Adrenal gland (tissue), 12 donors: Measurements from ENCODE around the gene GGTA1. TPM values are rescaled to one million over a fixed set of nuclear protein-coding genes. Genes with fewer than 3 reads are reported as not detected.
"Not testable (repeated sequence)": the region's sequence is repeated elsewhere in the genome, so short reads cannot be mapped to it uniquely, and the experiment has no call there.

Source experiments
- DNase-seq, 7 donors: peaks; one replicate each; pipeline ENCODE4 v3.0.0-alpha.2; 2019 to 2020
- H3K27ac ChIP-seq, 5 donors: fragments of 200-600 bp; sonication (generic) in 4 of 5; 1 replicate in 3 of 5; 2 replicates in 2 of 5; pipeline versions ENCODE4 v1.5.1 to v1.8.0; 2016 to 2020; ENCODE audit warnings: mild to moderate bottlenecking in 1 of 5
- H3K27me3 ChIP-seq: fragments of 200-600 bp; 2 replicates; pipeline ENCODE4 v1.8.0; 2021
- H3K36me3 ChIP-seq, 2 donors: fragments of 200-600 bp; replicated peaks in 1 of 2; 1 replicate in 1 of 2; 2 replicates in 1 of 2; pipeline versions ENCODE4 v1.5.1 to v1.8.0; 2018 to 2022
- H3K4me1 ChIP-seq, 2 donors: fragments of 200-600 bp; replicated peaks in 1 of 2; 1 replicate in 1 of 2; 2 replicates in 1 of 2; pipeline versions ENCODE4 v1.5.1 to v1.8.0; 2018 to 2021
- H3K4me3 ChIP-seq, 4 donors: fragments of 200-600 bp; sonication (generic) in 3 of 4; one replicate each; pipeline ENCODE4 v1.5.1; 2016 to 2018
- H3K9me3 ChIP-seq, 3 donors: fragments of 200-600 bp; sonication (generic) in 1 of 3; replicated peaks in 1 of 3; 1 replicate in 2 of 3; 2 replicates in 1 of 3; pipeline versions ENCODE4 v1.5.1 to v1.8.0; 2016 to 2021
- CTCF ChIP-seq, 6 experiments: fragments of 450-650 bp in 4 of 6; fragments of 200-600 bp in 2 of 6; sonication (generic) in 1 of 6; IDR thresholded peaks; 1 replicate in 5 of 6; 2 replicates in 1 of 6; pipeline versions ENCODE4 v1.5.1 to v1.8.0; 2016 to 2021; ENCODE audit warnings: antibody characterized with exemption in 6 of 6, mild to moderate bottlenecking in 2 of 6, moderate library complexity in 1 of 6
- POLR2A ChIP-seq, 2 donors: fragments of 450-650 bp; IDR thresholded peaks; one replicate each; pipeline ENCODE4 v1.6.1; 2017; ENCODE audit warnings: antibody characterized with exemption in 2 of 2, mild to moderate bottlenecking in 2 of 2, moderate library complexity in 1 of 2
- WGBS, 4 donors: extraction: QIAGEN DNeasy Blood & Tissue Kit in 2 of 4; methylation state at CpG; one replicate each; pipeline versions ENCODE4 v1.1.5 to v1.1.7; 2013 to 2017; 5-methylcytosine and 5-hydroxymethylcytosine counted together
- intact Hi-C, 2 donors: fragments of 100-400 bp; cut with DNase I; formaldehyde crosslinking; loops; one replicate each; pipeline versions ENCODE4 v1.14.1 to v1.15.0; 2022 to 2023
- polyA plus RNA-seq, 3 donors: library from polyadenylated mRNA; stranded (reverse); fragments of 200-250 nt in 2 of 3; fragments of 350-450 nt in 1 of 3; fragmentation: Illumina TruSeq in 1 of 3; extraction: RNeasy Lipid Tissue Mini Kit (QIAGEN cat#74804) in 1 of 3; gene quantifications; one replicate each; pipeline ENCODE4 v1.2.3, GENCODE V29; 2013 to 2014
- total RNA-seq, 9 donors: library from RNA; depleted of rRNA in 4 of 9; stranded (reverse); fragments of >200 nt in 4 of 9; fragments of 120-200 nt in 1 of 9; fragmentation: NEBNext Ultra II Directional in 1 of 9; extraction: Animal tissue kit (Norgen Biotek cat#: 25700) in 1 of 9; gene quantifications; one replicate each; pipeline versions ENCODE4 v1.1.0 to v1.2.4, GENCODE V29; 2013 to 2023
- donor health status: healthy with polysubstance abuse.
- donor health status: Bipolar disorder and iron deficiency.
- donor health status: DM: yes; HTN: yes; CAD: no.
- donor health status: DM: no; HTN: no; CAD: no.
- donor health status: DM: no; HTN: no; CAD: no.
- donor health status: DM: yes; HTN: yes; CAD: no.

Gene GGTA1
- total and polyA plus RNA-seq, 12 donors, result 1.5 to 34.1 (median 8.7) TPM

DNA sequence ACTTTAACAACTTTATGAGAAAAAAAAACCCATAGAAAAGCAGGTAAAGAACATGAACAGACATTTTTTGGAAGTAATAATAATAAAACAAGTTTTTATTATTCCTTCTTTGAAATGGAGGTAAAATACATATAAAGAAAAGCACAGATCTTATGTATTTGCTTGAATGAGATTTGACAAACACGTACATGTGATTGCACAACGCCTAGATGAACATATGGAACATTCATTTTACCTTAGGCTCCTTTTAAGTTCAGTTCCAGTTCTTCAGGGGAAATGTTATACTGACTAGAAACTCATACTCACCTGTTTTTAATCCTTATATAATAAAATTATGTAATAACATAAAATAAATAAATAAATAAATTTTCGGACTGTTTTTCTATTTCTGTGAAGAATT, 61.8 kb downstream of the GGTA1 start:
- H3K9me3 ChIP-seq, result no peaks in the 10 kb centered on the region
- intact Hi-C loops, result no loop called here
- H3K36me3 ChIP-seq, result no peaks in the 10 kb centered on the region
- peaks cover 0 to 7% of the 10 kb centered on the region in 2 donors for H3K4me1 ChIP-seq
- H3K4me3 ChIP-seq, result no peak overlapping the region
- no peak for DNase-seq
- H3K27ac ChIP-seq, result no peak overlapping the region
- TF ChIP-seq POLR2A (IDR thresholded peaks at IDR 0.05) (no peak), CTCF (IDR thresholded peaks at IDR 0.05) (no peak)
- 76 to 96% (median 93%) methylated on average over 3 of the region's 3 CpGs for WGBS, 4 donors
- no peaks in the 10 kb centered on the region for H3K27me3 ChIP-seq

DNA sequence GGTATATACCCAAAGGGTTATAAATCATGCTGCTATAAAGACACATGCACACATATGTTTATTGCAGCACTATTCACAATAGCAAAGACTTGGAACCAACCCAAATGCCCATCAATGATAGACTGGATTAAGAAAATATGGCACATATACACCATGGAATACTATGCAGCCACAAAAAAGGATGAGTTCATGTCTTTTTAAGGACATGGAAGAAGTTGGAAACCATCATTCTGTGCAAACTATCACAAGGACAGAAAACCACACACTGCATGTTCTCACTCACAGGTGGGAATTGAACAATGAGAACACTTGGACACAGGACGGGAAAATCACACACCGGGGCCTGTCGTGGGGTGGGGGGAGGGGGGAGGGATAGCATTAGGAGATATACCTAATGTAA, 62.6 kb downstream of the GGTA1 start:
- H3K4me1 ChIP-seq, H3K27me3 ChIP-seq, H3K27ac ChIP-seq, intact Hi-C loops, DNase-seq, H3K36me3 ChIP-seq, H3K4me3 ChIP-seq, H3K9me3 ChIP-seq: not testable (repeated sequence)
- 80 to 94% (median 88%) methylated on average over 3 of the region's 3 CpGs for whole genome bisulfite sequencing, 4 donors

DNA sequence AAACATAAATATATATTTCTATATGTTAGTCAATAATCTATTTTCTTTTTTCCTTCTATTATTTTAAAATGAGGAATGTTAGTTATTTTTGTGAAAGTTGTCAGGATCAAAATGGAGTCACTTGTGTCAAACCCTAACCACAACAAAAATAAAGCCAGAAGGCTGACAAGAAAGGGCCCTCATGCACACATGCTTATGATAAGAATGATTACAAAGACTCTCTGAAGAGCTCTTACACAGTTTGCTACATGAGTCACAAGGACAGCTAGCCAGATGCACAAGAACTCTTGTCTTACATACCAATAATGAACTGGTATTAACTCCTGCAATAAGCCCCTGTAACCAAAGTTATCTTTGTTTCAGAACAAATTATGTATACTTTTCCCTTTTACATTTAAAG, 64.7 kb downstream of the GGTA1 start:
- intact Hi-C loops, result no loop called here
- peak in 3 of 7 donors; percentile 13 to 28 (median 23) for DNase-seq
- Histone ChIP-seq H3K27me3 (no peaks in the 10 kb centered on the region), H3K4me3 (no peak overlapping the region), H3K27ac (no peak overlapping the region), H3K4me1 (peaks cover 0 to 7% of the 10 kb centered on the region in 2 donors), H3K36me3 (no peaks in the 10 kb centered on the region), H3K9me3 (no peaks in the 10 kb centered on the region)
- TF ChIP-seq CTCF (IDR thresholded peaks at IDR 0.05), result no peak
- no peak for TF ChIP-seq POLR2A (IDR thresholded peaks at IDR 0.05)

DNA sequence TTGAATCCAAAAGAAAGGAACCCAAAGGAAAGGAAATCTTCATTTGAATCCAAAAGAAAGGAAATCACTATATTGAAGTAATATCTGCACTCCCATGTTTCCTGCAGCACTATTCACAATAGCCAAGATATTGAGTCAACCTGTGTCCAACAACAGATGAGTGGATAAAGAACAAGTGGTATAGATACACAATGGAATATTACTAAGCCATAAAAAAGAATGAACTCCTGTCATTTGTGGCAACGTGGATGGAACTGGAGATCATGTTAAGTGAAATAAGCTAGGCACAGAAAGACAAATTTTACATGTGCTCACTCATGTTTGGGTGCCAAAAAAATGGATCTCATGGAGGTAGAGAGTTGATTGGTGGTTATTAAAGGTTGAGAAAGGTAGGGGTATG, 71.7 kb downstream of the GGTA1 start:
- no peak overlapping the region for H3K4me3 ChIP-seq
- 72 to 82% (median 77%) methylated on average over 1 of the region's 1 CpG for WGBS, 4 donors
- H3K27me3 ChIP-seq, result no peaks in the 10 kb centered on the region
- intact Hi-C loops, result no loop called here
- no peaks in the 10 kb centered on the region for H3K4me1 ChIP-seq
- TF ChIP-seq CTCF (IDR thresholded peaks at IDR 0.05) (no peak), POLR2A (IDR thresholded peaks at IDR 0.05) (no peak)
- H3K36me3 ChIP-seq, result no peaks in the 10 kb centered on the region
- no peaks in the 10 kb centered on the region for H3K9me3 ChIP-seq
- no peak for DNase-seq
- no peak overlapping the region for H3K27ac ChIP-seq

DNA sequence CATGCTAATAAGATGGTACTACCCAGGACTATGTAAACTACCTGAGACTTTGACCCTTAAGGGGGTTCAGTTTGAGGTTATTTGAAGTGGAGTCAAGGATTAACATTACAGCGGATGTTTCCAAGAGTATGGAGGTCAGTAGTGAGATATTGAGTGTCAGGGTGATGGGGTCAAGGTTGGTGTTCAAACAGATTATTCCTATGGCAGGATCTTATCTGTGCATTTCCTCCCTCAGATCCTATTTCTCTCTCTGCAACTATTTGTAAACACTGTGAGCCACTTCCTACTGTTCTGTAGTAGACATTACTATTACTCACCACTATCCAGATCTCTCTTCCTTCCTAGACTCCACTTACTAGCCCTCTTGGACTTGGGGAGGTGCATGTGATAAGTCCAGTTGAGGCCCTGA, 75.6 kb downstream of the GGTA1 start:
- H3K9me3 ChIP-seq, result no peaks in the 10 kb centered on the region
- no peak for TF ChIP-seq POLR2A (IDR thresholded peaks at IDR 0.05)
- TF ChIP-seq CTCF (IDR thresholded peaks at IDR 0.05), result no peak
- DNase-seq, result no peak
- H3K27me3 ChIP-seq, result no peaks in the 10 kb centered on the region
- no peak overlapping the region for H3K4me3 ChIP-seq
- no peak overlapping the region for H3K27ac ChIP-seq
- H3K4me1 ChIP-seq, result no peaks in the 10 kb centered on the region
- WGBS, 4 donors, result 46 to 67% (median 61%) methylated on average over 1 of the region's 1 CpG
- no peaks in the 10 kb centered on the region for H3K36me3 ChIP-seq
- intact Hi-C loops, result no loop called here
